ENCODE results near the gene RAB26. TPM values are rescaled to one million over a fixed set of nuclear protein-coding genes. Genes with fewer than 3 reads are reported as not detected.
A peak's percentile ranks its signal among the peaks of the same experiment; 100 is the strongest.
"Not testable (repeated sequence)": the region's sequence is repeated elsewhere in the genome, so short reads cannot be mapped to it uniquely, and the experiment has no call there.

RAB26 gene
- total RNA-seq, 1 donor from 2014 or later = 2.1 TPM

- H3K9me3 Mint-ChIP-seq; H3K36me3 ChIP-seq; H3K27ac ChIP-seq; H3K27me3 ChIP-seq; H3K4me2 ChIP-seq; H2AFZ ChIP-seq (replicated peaks); DNase-seq (ENCODE audit: low spot score); H3K4me3 Mint-ChIP-seq; H3K27me3 Mint-ChIP-seq (ENCODE audit: insufficient read depth, low read depth); H3K27ac Mint-ChIP-seq; H3K36me3 Mint-ChIP-seq; H3K9ac ChIP-seq; H3F3A ChIP-seq (ENCODE audit: low read depth); H3K4me3 ChIP-seq; H3K9me3 ChIP-seq (ENCODE audit: low read depth): not testable (repeated sequence)
- Histone ChIP-seq H4K20me1 (ENCODE audit: low read depth) (peaks cover 23% of the 10 kb centered on the region), H3K79me2 (ENCODE audit: low read depth) (peaks cover 35% of the 10 kb centered on the region), H3K4me1 (peaks cover 11% of the 10 kb centered on the region)
- peaks cover 24% of the 10 kb centered on the region for H3K4me1 Mint-ChIP-seq
Observed at GRCh38 chr16:2129251-2129650, 19.2 kb upstream of the RAB26 start.

- H3K9ac ChIP-seq; H3K27me3 Mint-ChIP-seq (ENCODE audit: insufficient read depth, low read depth); H3K4me1 ChIP-seq; H3F3A ChIP-seq (ENCODE audit: low read depth); H3K9me3 Mint-ChIP-seq; H3K27ac Mint-ChIP-seq; H3K36me3 ChIP-seq; H3K4me3 Mint-ChIP-seq; H3K9me3 ChIP-seq (ENCODE audit: low read depth); DNase-seq (ENCODE audit: low spot score); H3K4me3 ChIP-seq; H3K27me3 ChIP-seq; H3K36me3 Mint-ChIP-seq; H3K4me2 ChIP-seq; H2AFZ ChIP-seq (replicated peaks); H3K27ac ChIP-seq: not testable (repeated sequence)
- peaks cover 22% of the 10 kb centered on the region for H3K4me1 Mint-ChIP-seq
- Histone ChIP-seq H4K20me1 (ENCODE audit: low read depth) (peaks cover 23% of the 10 kb centered on the region), H3K79me2 (ENCODE audit: low read depth) (peaks cover 28% of the 10 kb centered on the region)
Observed at GRCh38 chr16:2129890-2130447, 18.5 kb upstream of the RAB26 start.

GRCh38 chr16:2133797-2134196, 14.6 kb upstream of the RAB26 start:
- not testable (repeated sequence) for H3K9ac ChIP-seq; H2AFZ ChIP-seq (replicated peaks); H3K9me3 ChIP-seq (ENCODE audit: low read depth); H3K4me1 ChIP-seq; H3K27ac ChIP-seq; H3K27me3 ChIP-seq; H3K27ac Mint-ChIP-seq; DNase-seq (ENCODE audit: low spot score); H3K4me3 ChIP-seq; H3K27me3 Mint-ChIP-seq (ENCODE audit: insufficient read depth, low read depth); H3K4me1 Mint-ChIP-seq; H3K4me3 Mint-ChIP-seq; H3F3A ChIP-seq (ENCODE audit: low read depth); H3K4me2 ChIP-seq; H3K9me3 Mint-ChIP-seq; H3K36me3 Mint-ChIP-seq; H4K20me1 ChIP-seq (ENCODE audit: low read depth); H3K36me3 ChIP-seq
- H3K79me2 ChIP-seq (ENCODE audit: low read depth) = peaks cover 12% of the 10 kb centered on the region

GRCh38 chr16:2135071-2135470, 13.4 kb upstream of the RAB26 start:
- not testable (repeated sequence) for H3K27ac Mint-ChIP-seq; H3K36me3 Mint-ChIP-seq; DNase-seq (ENCODE audit: low spot score); H3F3A ChIP-seq (ENCODE audit: low read depth); H3K27ac ChIP-seq; H3K9me3 ChIP-seq (ENCODE audit: low read depth); H3K4me1 Mint-ChIP-seq; H3K27me3 ChIP-seq; H2AFZ ChIP-seq (replicated peaks); H3K9me3 Mint-ChIP-seq; H4K20me1 ChIP-seq (ENCODE audit: low read depth); H3K4me1 ChIP-seq; H3K27me3 Mint-ChIP-seq (ENCODE audit: insufficient read depth, low read depth); H3K36me3 ChIP-seq
- peaks cover 12% of the 10 kb centered on the region for H3K79me2 ChIP-seq (ENCODE audit: low read depth)
- H3K4me3 ChIP-seq = peak overlapping the region; percentile 80
- peak overlapping the region; percentile 89 for H3K4me3 Mint-ChIP-seq
- peak overlapping the region; percentile 45 for H3K9ac ChIP-seq
- peak overlapping the region; percentile 81 for H3K4me2 ChIP-seq

- not testable (repeated sequence) for H3K9me3 ChIP-seq (ENCODE audit: low read depth); H4K20me1 ChIP-seq (ENCODE audit: low read depth); H3K9me3 Mint-ChIP-seq; H3K36me3 Mint-ChIP-seq; H3K4me1 Mint-ChIP-seq; H3F3A ChIP-seq (ENCODE audit: low read depth); H3K27ac ChIP-seq; H3K27me3 Mint-ChIP-seq (ENCODE audit: insufficient read depth, low read depth); H3K36me3 ChIP-seq; H3K27me3 ChIP-seq; H3K4me1 ChIP-seq; H2AFZ ChIP-seq (replicated peaks)
- peak within 1 kb of the TSS; percentile 45 for H3K9ac ChIP-seq
- H3K4me3 ChIP-seq = peak within 1 kb of the TSS; percentile 80
- Mint-ChIP-seq H3K4me3 (peak within 1 kb of the TSS; percentile 97), H3K27ac (peak within 1 kb of the TSS; percentile 64)
- peak within 1 kb of the TSS; percentile 81 for H3K4me2 ChIP-seq
- H3K79me2 ChIP-seq (ENCODE audit: low read depth) = peaks cover 12% of the 10 kb centered on the region
- peak; percentile 92 for DNase-seq (ENCODE audit: low spot score)
Observed at GRCh38 chr16:2135770-2136490, 12.5 kb upstream of the RAB26 start, which contains the start of gene PKD1. Gene PKD1 (minus strand): TSS chr16:2135898. CDS start chr16:2135689, 209 bp downstream.

Data from neural progenitor cell (in vitro differentiated cells).